Ishikawa (cell line): Measurements from ENCODE around the gene NUP107.

Experiments used
- CEBPB ChIP-seq: IDR thresholded peaks from 2 replicates; pipeline ENCODE4 v1.6.1; 2012
- CREB1 ChIP-seq: IDR thresholded peaks from 2 replicates; pipeline ENCODE4 v1.6.1; 2012; ENCODE audit warnings: low read depth
- RAD21 ChIP-seq: IDR thresholded peaks from 2 replicates; pipeline ENCODE4 v1.6.1; 2012; ENCODE audit warnings: low read depth
- TAF1 ChIP-seq: IDR thresholded peaks from 2 replicates; pipeline ENCODE4 v1.6.1; 2012; ENCODE audit warnings: low read depth, mild to moderate bottlenecking
- YY1 ChIP-seq: IDR thresholded peaks from 2 replicates; pipeline ENCODE4 v1.6.1; 2012; ENCODE audit warnings: low read depth

DNA sequence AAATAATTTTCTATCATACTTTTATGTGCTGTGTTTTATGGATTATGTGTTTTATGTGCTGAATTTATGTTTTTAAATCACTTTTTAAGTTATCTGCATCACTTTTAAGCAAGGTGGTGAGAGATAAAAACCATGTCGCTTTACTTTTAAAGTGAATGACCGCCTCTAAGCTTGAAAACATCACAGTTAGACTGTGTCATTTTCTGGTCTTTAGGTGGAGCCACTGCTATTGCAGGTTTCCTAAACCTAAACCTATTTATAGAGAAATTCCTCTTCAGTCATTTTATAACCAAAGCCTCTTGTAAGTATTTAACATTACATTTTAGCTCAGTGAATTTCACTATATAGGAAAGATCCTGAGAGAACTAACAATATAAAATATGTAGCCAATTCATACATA, 100.2 kb downstream of the NUP107 start:
- no peak for TF ChIP-seq YY1
- no peak for TF ChIP-seq TAF1
- peak; percentile 34 for TF ChIP-seq RAD21
- TF ChIP-seq CREB1, result no peak
- no peak for TF ChIP-seq CEBPB
